Liver (tissue), 3 donors: ENCODE data around the gene GRSF1.
"Not testable (repeated sequence)": the region's sequence is repeated elsewhere in the genome, so short reads cannot be mapped to it uniquely, and the experiment has no call there.

Experiments used
- ATF3 ChIP-seq: IDR thresholded peaks from 2 replicates; pipeline ENCODE4 v1.6.1; 2016; ENCODE audit warnings: antibody characterized with exemption
- CTCF ChIP-seq: fragments of 150-350 bp; IDR thresholded peaks from 2 replicates; pipeline ENCODE4 v1.5.1; 2017; ENCODE audit warnings: improper control_type of control experiment, low read depth, low read length; ENCODE audit not compliant: missing input control
- JUND ChIP-seq, 2 donors: IDR thresholded peaks; 2 replicates each; pipeline ENCODE4 v1.6.1; 2016; ENCODE audit warnings: antibody characterized with exemption in 2 of 2
- MAX ChIP-seq: IDR thresholded peaks from 2 replicates; pipeline ENCODE4 v1.6.1; 2016; ENCODE audit warnings: antibody characterized with exemption
- RAD21 ChIP-seq, 2 donors: IDR thresholded peaks; 2 replicates each; pipeline ENCODE4 v1.6.1; 2016; ENCODE audit warnings: antibody characterized with exemption in 2 of 2, mild to moderate bottlenecking in 2 of 2
- REST ChIP-seq: IDR thresholded peaks from 2 replicates; pipeline ENCODE4 v1.6.1; 2016; ENCODE audit warnings: antibody characterized with exemption, mild to moderate bottlenecking
- SP1 ChIP-seq: IDR thresholded peaks from 2 replicates; pipeline ENCODE4 v1.6.1; 2018; ENCODE audit warnings: antibody characterized with exemption, mild to moderate bottlenecking
- YY1 ChIP-seq: IDR thresholded peaks from 2 replicates; pipeline ENCODE4 v1.6.1; 2016; ENCODE audit warnings: antibody characterized with exemption, mild to moderate bottlenecking
- ZBTB33 ChIP-seq: IDR thresholded peaks from 2 replicates; pipeline ENCODE4 v1.6.1; 2016; ENCODE audit warnings: antibody characterized with exemption
- donor health status: healthy.
- donor health status: healthy.

GRCh38 chr4:70840631-70841030, 941 bp upstream of the GRSF1 start:
- not testable (repeated sequence) for TF ChIP-seq CTCF; JUND (IDR thresholded peaks at IDR 0.05); ATF3; REST; ZBTB33; MAX; SP1; YY1; RAD21 (IDR thresholded peaks at IDR 0.05)
